ENCODE measurements around the gene MCRIP1. TPM values are rescaled to one million over a fixed set of nuclear protein-coding genes. Genes with fewer than 3 reads are reported as not detected.

MCRIP1 gene
- total and polyA plus RNA-seq, 2 of the 13 experiments (the other 11 are each of a cell fraction or from before 2014, with no cell fraction given) = 79.7 to 84.9 TPM

GRCh38 chr17:81860756-81861568 lies 27.9 kb upstream of the MCRIP1 start (continued):
- TF ChIP-seq ZNF550 (CRISPR knock-in tag; IDR thresholded peaks at IDR 0.05; ENCODE audit: borderline replicate concordance) (no peak), ZC3H4 (CRISPR knock-in tag; IDR thresholded peaks at IDR 0.05; ENCODE audit: borderline replicate concordance) (no peak; the same call in 1 of the 2 replicates), EZH2 (conservative IDR thresholded peaks at IDR 0.05; ENCODE audit: low read depth, low read length) (no peak), ZNF850 (CRISPR knock-in tag; conservative IDR thresholded peaks at IDR 0.05) (0 out of 2 replicates have a peak, but pooled peaks have one; percentile 45), SSRP1 (CRISPR knock-in tag; IDR thresholded peaks at IDR 0.05) (no peak), ZNF18 (CRISPR knock-in tag; IDR thresholded peaks at IDR 0.05; ENCODE audit: insufficient replicate concordance) (no peak), GABPA (IDR thresholded peaks at IDR 0.05; ENCODE audit: low read depth, low read length) (no peak), GABPA (CRISPR knock-in tag; IDR thresholded peaks at IDR 0.05; ENCODE audit: low read depth) (peak; percentile 94), TCF7 (IDR thresholded peaks at IDR 0.05; ENCODE audit: low read depth) (no peak), HNF4A (CRISPR knock-in tag; IDR thresholded peaks at IDR 0.05) (peak; percentile 52), SKIL (CRISPR knock-in tag; IDR thresholded peaks at IDR 0.05; ENCODE audit: borderline replicate concordance) (peak; percentile 48; the same call in 1 of the 2 replicates), FOXK2 (IDR thresholded peaks at IDR 0.05) (peak; percentile 67; the same call in 1 of the 2 replicates), IRF2 (CRISPR knock-in tag; IDR thresholded peaks at IDR 0.05) (peak; percentile 91), SIN3B (IDR thresholded peaks at IDR 0.05; ENCODE audit: low read length) (peak; percentile 64; the same call in 1 of the 2 replicates), AFF4 (CRISPR knock-in tag; IDR thresholded peaks at IDR 0.05) (peak; percentile 84), ZNF577 (CRISPR knock-in tag; IDR thresholded peaks at IDR 0.05; ENCODE audit: borderline replicate concordance, low read depth) (no peak), CBX2 (IDR thresholded peaks at IDR 0.05; ENCODE audit: low read depth, low read length) (no peak), CBX2 (CRISPR knock-in tag; IDR thresholded peaks at IDR 0.05; ENCODE audit: low read depth) (0 out of 2 replicates have a peak, but pooled peaks have one; percentile 74), ZNF530 (CRISPR knock-in tag; IDR thresholded peaks at IDR 0.05; ENCODE audit: low read depth) (no peak), ZNF33A (CRISPR knock-in tag; IDR thresholded peaks at IDR 0.05; ENCODE audit: borderline replicate concordance) (no peak), PREB (CRISPR knock-in tag; IDR thresholded peaks at IDR 0.05) (no peak)
